Astrocyte of the spinal cord (primary cell): ENCODE measurements around the gene JMY.

Source experiments
- DNase-seq: peaks from one replicate; pipeline ENCODE4 v3.0.0; 2011; ENCODE audit warnings: low read depth, low spot score
- H3K4me3 ChIP-seq: 2 replicates; pipeline ENCODE4 v1.5.1; 2011; ENCODE audit warnings: low read depth, mild to moderate bottlenecking, low read length, moderate library complexity
- in situ Hi-C: cut with HindIII; loops from 2 replicates; pipeline ENCODE4 v1.10.0; 2017; ENCODE audit warnings: low sequenced_read_pairs
- TF ChIP-seq, protein P1 (sequence below): IDR thresholded peaks from 2 replicates; pipeline ENCODE4 v1.5.1; 2012; ENCODE audit warnings: low read depth, mild to moderate bottlenecking, low read length, inconsistent platforms

Gene JMY

DNA sequence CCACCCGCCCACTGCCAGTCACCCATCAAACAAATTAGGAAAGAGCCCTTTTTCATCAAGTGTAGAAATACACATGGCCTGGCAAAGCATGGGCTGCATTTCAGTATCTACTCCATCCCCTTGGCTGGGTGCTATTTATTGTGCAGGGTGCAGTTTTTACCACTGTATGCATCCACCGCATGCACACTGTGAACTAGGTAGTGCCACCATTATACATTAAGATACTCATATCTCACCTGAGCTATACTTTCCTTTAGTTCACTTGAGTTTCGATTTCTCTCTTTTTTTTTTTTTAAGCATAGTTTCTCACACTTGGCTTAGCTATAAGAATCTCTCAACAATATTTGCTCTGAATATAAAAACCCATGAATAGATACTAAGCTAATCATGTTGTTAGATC is 49.4 kb downstream of the JMY start:
- H3K4me3 ChIP-seq = no peak overlapping the region
- TF ChIP-seq, protein P1, sequence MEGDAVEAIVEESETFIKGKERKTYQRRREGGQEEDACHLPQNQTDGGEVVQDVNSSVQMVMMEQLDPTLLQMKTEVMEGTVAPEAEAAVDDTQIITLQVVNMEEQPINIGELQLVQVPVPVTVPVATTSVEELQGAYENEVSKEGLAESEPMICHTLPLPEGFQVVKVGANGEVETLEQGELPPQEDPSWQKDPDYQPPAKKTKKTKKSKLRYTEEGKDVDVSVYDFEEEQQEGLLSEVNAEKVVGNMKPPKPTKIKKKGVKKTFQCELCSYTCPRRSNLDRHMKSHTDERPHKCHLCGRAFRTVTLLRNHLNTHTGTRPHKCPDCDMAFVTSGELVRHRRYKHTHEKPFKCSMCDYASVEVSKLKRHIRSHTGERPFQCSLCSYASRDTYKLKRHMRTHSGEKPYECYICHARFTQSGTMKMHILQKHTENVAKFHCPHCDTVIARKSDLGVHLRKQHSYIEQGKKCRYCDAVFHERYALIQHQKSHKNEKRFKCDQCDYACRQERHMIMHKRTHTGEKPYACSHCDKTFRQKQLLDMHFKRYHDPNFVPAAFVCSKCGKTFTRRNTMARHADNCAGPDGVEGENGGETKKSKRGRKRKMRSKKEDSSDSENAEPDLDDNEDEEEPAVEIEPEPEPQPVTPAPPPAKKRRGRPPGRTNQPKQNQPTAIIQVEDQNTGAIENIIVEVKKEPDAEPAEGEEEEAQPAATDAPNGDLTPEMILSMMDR = no peak
- DNase-seq = no peak
- in situ Hi-C loops = no loop called here

DNA sequence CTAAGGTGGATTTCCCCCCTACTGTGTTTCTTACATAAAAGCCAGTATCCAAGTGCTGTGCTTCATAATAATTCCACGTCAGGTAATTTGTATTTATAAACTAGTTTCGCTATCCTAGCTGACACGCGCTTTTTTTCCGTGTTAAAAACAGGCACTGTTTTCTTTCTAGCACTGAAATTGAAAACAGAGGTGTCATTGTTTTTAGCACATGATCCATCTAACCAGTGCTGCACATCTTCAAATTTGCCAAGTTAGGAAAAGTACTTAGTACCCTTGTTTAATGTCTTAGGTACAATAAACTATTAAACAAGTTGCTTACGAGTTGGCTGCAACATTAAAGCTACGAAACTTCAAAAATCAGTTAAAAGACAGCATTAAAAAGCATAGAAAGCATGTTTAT is 49.9 kb downstream of the JMY start:
- in situ Hi-C loops = no loop called here
- DNase-seq = no peak
- TF ChIP-seq, protein P1 = no peak
- H3K4me3 ChIP-seq = no peak overlapping the region

DNA sequence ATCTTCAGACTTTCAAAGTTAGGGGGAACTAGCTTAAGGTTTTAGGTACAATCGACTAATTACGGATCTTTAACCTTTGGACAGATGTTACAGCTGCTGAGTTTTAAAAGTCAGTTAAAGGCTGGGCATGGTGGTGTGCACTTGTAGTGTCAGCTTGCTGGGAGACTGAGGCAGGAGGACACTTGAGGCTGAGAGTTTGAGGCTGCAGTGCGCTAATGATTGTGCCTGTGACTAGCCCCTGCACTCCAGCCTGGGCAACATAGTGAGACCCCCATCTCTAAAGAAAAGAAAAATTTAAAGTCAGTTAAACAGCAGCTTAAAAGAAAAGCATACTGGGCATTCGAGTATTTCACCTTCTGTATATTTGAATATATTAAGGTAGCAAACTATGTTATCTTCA is 51.4 kb downstream of the JMY start:
- TF ChIP-seq, protein P1 = no peak
- no peak for DNase-seq
- no peak overlapping the region for H3K4me3 ChIP-seq
- in situ Hi-C loops = no loop called here

DNA sequence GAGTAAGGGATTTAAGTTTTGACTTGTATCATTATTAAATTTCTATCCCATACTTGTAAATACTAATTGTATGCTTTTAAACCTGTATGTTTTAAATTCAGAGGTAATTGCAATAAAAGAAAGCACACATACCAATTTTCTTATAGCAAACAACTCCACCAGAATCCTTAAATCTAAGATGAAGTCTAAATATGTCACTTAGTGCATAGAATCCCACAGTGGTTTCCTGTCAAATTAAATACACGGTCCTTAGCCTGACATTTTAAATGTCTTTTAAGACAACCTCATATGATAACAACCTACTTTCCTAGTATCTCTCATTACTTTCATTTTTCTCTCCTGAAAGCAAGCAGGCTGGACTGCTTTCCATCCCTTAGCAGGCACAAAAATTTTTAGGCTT is 52.0 kb downstream of the JMY start:
- no peak overlapping the region for H3K4me3 ChIP-seq
- no peak for DNase-seq
- in situ Hi-C loops = no loop called here
- TF ChIP-seq, protein P1 = no peak

DNA sequence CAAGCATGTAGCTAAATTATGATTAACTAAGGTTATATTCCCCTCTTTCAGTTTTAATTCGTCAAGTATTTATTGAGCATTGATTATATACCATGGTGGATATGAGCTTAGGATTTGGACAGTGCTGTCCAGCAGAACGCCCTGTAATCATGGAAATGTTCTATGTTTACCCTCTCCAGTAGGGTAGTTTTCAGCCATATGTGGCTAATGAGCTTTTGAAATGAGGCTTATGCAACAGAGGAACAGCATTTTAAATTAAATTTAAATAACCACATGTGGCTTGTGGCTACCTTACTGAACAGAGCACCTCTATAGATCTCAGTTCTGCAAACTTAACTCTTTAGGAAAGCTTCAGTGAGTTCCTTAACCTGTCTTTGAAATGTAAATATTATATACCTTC is 59.1 kb downstream of the JMY start:
- in situ Hi-C loops = no loop called here

DNA sequence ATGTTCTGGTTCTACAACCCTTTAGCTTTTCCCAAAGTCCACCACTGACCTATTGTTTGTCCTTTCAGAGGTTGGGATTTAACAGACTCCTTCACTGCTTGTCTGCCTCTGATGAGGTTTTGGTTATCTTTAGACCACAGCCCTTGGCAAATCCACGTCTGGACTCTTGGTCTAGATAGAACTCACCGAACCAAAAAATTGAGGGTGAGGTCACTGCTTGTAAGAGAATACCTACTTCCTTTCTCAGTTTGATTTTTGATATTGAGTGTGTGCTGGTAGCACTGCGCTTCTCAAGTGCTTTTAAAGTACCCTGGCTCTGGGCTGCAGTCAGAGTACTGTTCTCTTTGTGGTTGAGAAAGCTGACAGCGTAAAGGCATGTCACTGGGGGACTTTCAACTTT is 61.7 kb downstream of the JMY start:
- in situ Hi-C loops = no loop called here
- no peak overlapping the region for H3K4me3 ChIP-seq
- TF ChIP-seq, protein P1 = no peak
- peak; percentile 34 for DNase-seq

More for the DNA sequence above, 59.1 kb downstream of the JMY start:
- TF ChIP-seq, protein P1 = no peak
- H3K4me3 ChIP-seq = no peak overlapping the region
- no peak for DNase-seq
